GM12878 (cell line): ENCODE measurements around the gene IL1R2.

ENCODE experiments used
- HDAC2 ChIP-seq: fragments of 200-600 bp; sonication (generic); IDR thresholded peaks from 2 replicates; pipeline ENCODE4 v1.6.1; 2017
- TF ChIP-seq, protein P1 (sequence below): fragments of 450-650 bp; IDR thresholded peaks from 2 replicates; pipeline ENCODE4 v1.6.1; 2017; ENCODE audit warnings: mild to moderate bottlenecking
- TF ChIP-seq, protein P2 (sequence below), 3 experiments: IDR thresholded peaks in 2 of 3; conservative IDR thresholded peaks in 1 of 3; 2 replicates each; pipeline ENCODE4 v1.5.1; 2011; ENCODE audit warnings: low read depth in 3 of 3, low read length in 3 of 3, mild to moderate bottlenecking in 3 of 3, control low read depth in 2 of 3, moderate library complexity in 2 of 3, inconsistent platforms in 1 of 3, mixed read lengths in 1 of 3; ENCODE audit not compliant: control insufficient read depth in 2 of 3, insufficient read depth in 1 of 3; ENCODE audit errors: extremely low read depth in 1 of 3

DNA sequence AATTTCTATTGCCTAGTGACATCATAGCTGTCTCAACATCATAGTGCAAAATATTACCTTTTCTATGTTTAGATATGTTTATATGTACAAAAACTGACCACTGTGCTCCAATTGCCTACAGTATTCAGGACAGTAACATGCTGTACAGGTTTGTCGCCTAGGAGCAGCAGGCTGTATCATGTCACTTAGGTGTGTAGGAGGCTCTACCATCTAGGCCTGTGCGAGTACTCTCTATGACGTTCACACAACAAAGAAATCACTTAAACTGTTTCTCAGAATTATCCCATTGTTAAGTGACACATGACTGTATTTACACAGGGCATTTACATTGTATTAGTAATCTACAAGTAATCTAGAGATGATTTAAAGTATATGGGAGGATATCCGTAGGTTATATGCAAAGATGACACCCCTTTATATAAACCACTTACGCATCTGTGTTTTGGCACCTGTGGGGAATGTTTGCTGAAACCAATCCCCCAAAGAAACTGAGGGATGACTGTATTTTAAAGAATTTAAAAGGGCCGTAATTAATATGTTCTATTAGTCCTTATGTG, 24.7 kb downstream of the IL1R2 start:
- no peak for TF ChIP-seq HDAC2
- TF ChIP-seq, protein P1, sequence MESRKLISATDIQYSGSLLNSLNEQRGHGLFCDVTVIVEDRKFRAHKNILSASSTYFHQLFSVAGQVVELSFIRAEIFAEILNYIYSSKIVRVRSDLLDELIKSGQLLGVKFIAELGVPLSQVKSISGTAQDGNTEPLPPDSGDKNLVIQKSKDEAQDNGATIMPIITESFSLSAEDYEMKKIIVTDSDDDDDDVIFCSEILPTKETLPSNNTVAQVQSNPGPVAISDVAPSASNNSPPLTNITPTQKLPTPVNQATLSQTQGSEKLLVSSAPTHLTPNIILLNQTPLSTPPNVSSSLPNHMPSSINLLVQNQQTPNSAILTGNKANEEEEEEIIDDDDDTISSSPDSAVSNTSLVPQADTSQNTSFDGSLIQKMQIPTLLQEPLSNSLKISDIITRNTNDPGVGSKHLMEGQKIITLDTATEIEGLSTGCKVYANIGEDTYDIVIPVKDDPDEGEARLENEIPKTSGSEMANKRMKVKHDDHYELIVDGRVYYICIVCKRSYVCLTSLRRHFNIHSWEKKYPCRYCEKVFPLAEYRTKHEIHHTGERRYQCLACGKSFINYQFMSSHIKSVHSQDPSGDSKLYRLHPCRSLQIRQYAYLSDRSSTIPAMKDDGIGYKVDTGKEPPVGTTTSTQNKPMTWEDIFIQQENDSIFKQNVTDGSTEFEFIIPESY, result no peak
- TF ChIP-seq, protein P2, sequence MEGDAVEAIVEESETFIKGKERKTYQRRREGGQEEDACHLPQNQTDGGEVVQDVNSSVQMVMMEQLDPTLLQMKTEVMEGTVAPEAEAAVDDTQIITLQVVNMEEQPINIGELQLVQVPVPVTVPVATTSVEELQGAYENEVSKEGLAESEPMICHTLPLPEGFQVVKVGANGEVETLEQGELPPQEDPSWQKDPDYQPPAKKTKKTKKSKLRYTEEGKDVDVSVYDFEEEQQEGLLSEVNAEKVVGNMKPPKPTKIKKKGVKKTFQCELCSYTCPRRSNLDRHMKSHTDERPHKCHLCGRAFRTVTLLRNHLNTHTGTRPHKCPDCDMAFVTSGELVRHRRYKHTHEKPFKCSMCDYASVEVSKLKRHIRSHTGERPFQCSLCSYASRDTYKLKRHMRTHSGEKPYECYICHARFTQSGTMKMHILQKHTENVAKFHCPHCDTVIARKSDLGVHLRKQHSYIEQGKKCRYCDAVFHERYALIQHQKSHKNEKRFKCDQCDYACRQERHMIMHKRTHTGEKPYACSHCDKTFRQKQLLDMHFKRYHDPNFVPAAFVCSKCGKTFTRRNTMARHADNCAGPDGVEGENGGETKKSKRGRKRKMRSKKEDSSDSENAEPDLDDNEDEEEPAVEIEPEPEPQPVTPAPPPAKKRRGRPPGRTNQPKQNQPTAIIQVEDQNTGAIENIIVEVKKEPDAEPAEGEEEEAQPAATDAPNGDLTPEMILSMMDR (IDR thresholded peaks at IDR 0.05 in 2 of 3, conservative IDR thresholded peaks at IDR 0.05 in 1 of 3; ENCODE audit: control insufficient read depth in 2 of 3, extremely low read depth in 1 of 3, insufficient read depth in 1 of 3, low read depth in 3 of 3, low read length in 3 of 3), result no peak
